Sigmoid colon (tissue), 4 donors: ENCODE results near the gene UBR2.

Experiments
- POLR2A ChIP-seq, 2 donors: fragments of 450-650 bp; IDR thresholded peaks; one replicate each; pipeline ENCODE4 v1.6.1; 2016; ENCODE audit warnings: antibody characterized with exemption in 2 of 2, mild to moderate bottlenecking in 2 of 2, moderate library complexity in 2 of 2
- POLR2AphosphoS5 ChIP-seq, 4 donors: sonication (generic); formaldehyde crosslinking; IDR thresholded peaks; one replicate each; pipeline ENCODE4 v1.6.1; 2017; ENCODE audit warnings: antibody characterized with exemption in 4 of 4
- TF ChIP-seq, protein P1 (sequence below), 4 experiments: fragments of 450-650 bp in 3 of 4; fragments of 200-600 bp in 1 of 4; IDR thresholded peaks; one replicate each; pipeline ENCODE4 v1.5.1; 2016 to 2019; ENCODE audit warnings: antibody characterized with exemption in 4 of 4, mild to moderate bottlenecking in 3 of 4, moderate library complexity in 2 of 4

DNA sequence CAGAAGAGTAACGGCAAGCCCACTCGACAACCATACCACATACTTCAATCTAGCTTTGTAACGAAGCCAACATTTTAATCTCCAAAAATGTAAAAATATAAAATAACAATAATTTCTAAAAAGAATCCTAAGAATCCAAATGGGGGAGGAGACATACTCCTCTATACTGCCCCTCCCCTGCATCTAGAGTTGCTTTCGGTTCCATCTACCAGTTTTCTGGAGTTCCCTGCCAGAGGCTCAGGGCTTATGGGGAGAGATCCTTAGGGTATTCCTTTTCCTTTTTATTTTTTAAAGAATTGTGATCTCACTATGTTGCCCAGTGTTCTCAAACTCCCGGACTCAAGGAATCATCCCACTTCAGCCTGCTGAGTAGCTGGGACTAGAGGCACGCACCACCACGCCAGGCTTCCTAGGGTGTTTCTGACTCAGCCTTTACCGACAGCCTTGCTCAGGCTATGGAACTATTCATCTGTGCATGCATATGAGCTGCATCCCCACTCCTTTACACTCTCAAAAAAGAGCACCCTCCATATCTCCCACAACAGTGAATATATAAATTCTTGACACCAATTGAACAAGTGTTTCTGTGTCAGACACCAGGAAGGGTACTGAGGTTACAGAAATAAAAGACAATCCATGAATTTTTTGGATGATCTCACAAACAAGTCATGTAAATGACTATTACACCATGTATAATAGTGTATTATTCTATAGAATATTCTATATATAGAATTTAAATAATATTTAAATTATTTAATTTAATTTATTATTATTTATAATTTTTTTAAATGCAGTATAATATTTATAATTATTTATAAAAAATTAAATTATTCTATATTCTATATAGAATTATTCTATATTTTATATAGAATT is 40.7 kb upstream of the UBR2 start:
- TF ChIP-seq, protein P1, sequence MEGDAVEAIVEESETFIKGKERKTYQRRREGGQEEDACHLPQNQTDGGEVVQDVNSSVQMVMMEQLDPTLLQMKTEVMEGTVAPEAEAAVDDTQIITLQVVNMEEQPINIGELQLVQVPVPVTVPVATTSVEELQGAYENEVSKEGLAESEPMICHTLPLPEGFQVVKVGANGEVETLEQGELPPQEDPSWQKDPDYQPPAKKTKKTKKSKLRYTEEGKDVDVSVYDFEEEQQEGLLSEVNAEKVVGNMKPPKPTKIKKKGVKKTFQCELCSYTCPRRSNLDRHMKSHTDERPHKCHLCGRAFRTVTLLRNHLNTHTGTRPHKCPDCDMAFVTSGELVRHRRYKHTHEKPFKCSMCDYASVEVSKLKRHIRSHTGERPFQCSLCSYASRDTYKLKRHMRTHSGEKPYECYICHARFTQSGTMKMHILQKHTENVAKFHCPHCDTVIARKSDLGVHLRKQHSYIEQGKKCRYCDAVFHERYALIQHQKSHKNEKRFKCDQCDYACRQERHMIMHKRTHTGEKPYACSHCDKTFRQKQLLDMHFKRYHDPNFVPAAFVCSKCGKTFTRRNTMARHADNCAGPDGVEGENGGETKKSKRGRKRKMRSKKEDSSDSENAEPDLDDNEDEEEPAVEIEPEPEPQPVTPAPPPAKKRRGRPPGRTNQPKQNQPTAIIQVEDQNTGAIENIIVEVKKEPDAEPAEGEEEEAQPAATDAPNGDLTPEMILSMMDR (IDR thresholded peaks at IDR 0.05): no peak
- TF ChIP-seq POLR2AphosphoS5 (IDR thresholded peaks at IDR 0.05) (no peak), POLR2A (IDR thresholded peaks at IDR 0.05) (no peak)
